Ovary (tissue), 3 donors: ENCODE measurements around the gene TMED1.

Experiments
- POLR2A ChIP-seq: fragments of 450-650 bp; IDR thresholded peaks from one replicate; pipeline ENCODE4 v1.6.1; 2017; ENCODE audit warnings: antibody characterized with exemption, mild to moderate bottlenecking, moderate library complexity
- TF ChIP-seq, protein P1 (sequence below), 3 donors: fragments of 450-650 bp in 2 of 3; fragments of 200-600 bp in 1 of 3; IDR thresholded peaks; one replicate each; pipeline versions ENCODE4 v1.5.1 to v1.8.0; 2016 to 2022; ENCODE audit warnings: antibody characterized with exemption in 3 of 3, mild to moderate bottlenecking in 1 of 3
- donor health status: DM: no; HTN: no; CAD: no.

DNA sequence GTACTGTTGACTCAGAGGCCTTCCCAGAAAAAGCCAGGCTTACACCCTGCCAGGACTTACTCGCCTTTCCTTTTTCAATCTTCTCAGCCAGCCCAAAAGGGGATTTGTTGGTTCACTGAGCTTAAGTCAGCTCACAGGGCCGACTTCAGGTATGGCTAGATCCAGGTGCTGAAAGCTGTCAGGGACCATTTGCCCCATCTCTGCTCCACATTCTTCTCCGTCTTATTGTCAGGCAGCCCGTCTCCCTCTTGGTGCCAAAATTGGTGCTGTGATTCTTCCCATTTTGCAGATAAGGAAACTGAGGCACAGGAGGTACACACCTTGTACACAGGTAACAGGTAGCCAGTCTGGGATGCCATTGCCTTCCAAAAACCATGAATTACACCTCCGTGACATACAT, 14.6 kb upstream of the TMED1 start:
- TF ChIP-seq, protein P1, sequence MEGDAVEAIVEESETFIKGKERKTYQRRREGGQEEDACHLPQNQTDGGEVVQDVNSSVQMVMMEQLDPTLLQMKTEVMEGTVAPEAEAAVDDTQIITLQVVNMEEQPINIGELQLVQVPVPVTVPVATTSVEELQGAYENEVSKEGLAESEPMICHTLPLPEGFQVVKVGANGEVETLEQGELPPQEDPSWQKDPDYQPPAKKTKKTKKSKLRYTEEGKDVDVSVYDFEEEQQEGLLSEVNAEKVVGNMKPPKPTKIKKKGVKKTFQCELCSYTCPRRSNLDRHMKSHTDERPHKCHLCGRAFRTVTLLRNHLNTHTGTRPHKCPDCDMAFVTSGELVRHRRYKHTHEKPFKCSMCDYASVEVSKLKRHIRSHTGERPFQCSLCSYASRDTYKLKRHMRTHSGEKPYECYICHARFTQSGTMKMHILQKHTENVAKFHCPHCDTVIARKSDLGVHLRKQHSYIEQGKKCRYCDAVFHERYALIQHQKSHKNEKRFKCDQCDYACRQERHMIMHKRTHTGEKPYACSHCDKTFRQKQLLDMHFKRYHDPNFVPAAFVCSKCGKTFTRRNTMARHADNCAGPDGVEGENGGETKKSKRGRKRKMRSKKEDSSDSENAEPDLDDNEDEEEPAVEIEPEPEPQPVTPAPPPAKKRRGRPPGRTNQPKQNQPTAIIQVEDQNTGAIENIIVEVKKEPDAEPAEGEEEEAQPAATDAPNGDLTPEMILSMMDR (IDR thresholded peaks at IDR 0.05), result no peak
- TF ChIP-seq POLR2A, result no peak
